NCI-H146 treated with DMSO at 0.1 percent for 48 hours (cell line): Measurements from ENCODE around the gene PRKG1.

Experiments used
- DNase-seq: peaks from one replicate; lab custom pipeline; 2025; ENCODE audit not compliant: unreplicated experiment; lab: John Stamatoyannopoulos, UW

The PRKG1 gene

DNA sequence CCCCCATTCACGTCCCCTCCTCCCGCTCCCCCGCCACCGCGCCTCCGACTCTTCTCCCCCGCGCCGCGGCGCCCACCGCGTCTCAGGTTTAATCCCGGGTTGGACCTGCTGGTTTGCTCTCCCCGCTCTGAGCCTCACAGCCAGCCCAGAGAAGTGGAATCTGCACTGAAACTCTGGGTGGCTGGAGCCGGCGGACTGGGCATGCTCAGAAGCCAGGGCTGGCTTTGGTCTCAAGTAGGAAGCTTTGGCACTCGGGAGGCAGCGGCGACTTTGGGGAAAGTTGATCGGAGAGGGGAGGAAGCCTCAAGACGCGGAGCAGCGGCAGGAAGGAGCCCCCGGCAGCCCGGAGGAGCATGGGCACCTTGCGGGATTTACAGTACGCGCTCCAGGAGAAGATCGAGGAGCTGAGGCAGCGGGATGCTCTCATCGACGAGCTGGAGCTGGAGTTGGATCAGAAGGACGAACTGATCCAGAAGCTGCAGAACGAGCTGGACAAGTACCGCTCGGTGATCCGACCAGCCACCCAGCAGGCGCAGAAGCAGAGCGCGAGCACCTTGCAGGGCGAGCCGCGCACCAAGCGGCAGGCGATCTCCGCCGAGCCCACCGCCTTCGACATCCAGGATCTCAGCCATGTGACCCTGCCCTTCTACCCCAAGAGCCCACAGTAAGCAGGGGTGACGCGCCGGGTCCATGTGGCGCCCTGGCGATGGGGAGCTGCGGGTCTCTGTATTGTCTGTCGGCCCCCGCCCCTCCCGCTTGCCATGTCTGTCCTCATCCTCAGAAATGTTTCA is at the start of gene PRKG1:
TSS of gene PRKG1 (plus strand) at position 250 of the 791 bp plus-strand sequence.
- DNase-seq, result no peak

DNA sequence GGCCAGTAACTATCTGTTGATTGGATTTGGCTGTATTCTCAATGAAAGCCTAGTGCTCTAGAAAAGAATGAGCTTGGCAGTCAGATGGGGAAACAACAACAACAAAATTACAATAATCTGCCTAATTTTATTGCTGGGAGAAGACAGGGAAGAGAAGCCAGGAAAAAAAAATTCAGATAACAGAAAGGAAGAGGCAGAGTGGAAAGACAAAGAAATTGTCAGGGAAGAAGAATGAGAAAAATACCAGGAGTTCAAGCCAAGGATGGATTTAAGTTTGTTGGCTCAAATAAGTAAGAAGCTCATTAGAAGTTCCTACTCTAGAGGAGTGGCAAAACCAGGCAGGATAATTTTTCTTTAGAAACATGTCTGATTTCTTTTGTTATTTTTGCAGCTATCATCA is 45.9 kb upstream of the PRKG1 start:
- DNase-seq, result no peak

DNA sequence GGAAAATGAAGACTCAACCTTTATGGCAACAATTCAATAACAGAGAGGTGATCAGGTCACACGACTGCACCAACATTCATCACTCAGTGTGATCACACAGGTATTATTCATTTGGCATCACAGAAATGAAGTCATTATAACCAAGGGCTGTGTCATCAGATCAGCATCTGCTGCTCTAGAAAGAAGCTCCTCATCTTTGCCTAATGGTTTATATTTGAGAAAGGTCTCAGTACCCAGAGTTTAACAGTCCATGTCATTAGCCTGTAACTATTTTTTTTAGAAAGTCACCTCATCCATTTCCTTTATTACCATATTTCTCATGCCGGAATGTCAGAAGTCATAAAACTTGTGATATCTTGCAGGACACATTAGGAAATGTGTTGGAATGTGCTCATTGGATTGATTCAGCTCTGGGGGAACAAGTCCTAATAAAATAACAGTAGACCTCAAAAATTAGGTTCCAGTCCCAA is 45.1 kb upstream of the PRKG1 start:
- no peak for DNase-seq

DNA sequence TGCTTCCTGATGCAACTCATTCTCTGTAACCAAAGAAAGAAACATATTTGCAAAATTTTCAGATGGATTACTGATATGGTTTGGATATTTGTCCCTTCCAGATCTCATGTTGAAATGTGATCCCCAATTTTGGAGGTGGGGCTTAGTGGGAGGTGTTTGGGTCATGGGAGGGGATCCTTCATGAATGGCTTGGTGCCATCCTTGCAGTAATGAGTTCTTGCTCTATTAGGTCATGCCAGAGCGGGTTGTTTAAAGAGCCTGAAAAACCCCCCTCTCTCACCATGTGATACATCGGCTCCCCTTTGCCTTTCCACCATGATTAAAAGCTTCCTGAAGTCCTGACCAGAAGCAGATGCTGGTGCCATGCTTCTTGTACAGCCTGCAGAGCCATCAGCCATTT is 43.8 kb upstream of the PRKG1 start:
- DNase-seq, result no peak

DNA sequence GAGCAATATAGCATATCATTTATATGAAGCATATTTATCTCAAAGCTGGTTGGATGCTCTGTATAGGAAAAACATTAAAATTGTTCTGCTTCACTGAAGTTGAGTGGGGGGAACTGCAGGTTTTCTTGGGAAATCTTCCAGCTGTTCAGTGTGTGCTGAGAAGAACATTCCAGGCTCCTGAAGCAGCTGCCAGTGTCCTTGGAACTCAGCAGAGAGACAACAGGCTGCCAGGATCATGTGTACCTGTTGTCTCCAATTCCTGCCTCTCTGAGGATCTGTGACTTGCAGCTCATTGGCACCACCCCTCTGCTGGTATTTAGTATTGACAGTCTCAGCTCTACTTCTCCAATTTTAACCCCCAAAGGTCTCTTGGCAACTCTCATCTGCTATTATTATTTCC is 42.3 kb upstream of the PRKG1 start:
- DNase-seq, result no peak

DNA sequence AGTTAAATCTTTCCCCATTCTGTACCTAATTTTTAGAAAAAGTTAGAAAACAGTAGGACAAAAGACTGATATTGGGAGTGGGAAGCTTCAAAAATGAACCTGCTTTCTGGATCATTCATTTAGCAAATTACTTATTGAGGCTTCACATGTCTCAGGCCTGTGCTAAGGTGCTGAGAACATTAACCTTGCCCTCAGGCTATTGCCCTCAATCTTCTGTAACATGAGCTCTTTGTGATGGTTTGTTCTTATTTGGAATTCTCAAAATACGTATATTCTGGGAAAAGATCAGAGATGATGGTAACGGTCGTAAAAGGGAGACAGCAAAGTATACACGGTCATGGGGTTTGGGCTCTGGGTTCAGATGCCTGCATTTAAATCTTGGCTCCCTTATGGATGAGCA is 39.5 kb upstream of the PRKG1 start:
- no peak for DNase-seq

DNA sequence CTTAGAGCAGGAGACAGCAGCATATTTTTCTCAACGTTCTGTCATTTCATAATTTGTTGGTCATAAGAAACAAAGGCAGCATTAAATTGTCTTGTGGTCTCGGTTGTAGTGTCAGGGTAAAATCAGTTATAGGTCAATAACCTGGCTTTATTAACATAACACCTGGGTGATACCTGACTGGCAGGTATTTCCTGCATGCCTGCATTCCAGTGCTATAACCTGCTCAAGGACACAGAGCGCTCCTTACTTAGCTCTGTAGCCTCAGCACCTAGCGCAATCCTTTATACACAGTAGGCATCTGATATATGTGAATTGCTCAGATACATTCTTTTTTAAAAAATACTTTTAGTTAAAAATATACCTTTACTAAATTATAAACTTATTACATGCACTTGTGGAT is 38.9 kb upstream of the PRKG1 start:
- DNase-seq, result no peak

DNA sequence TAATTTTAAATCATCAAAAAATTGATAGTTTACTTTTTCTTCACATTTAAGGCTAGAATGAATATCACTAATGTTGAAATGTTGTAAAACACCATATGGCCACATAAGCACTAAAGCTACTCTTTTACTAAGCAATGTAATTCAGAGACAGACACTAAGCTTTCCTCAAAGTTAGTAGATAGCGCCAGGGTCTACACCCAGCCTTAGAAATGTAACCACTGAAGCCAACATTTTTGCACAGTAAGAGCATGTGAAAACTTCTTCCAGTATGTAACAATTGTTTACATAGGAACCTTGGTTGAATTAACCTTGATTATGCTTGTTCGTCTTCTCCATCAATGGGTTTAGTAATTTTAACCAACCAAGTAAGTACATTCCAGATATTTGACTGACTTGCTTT is 28.4 kb upstream of the PRKG1 start:
- DNase-seq, result no peak

DNA sequence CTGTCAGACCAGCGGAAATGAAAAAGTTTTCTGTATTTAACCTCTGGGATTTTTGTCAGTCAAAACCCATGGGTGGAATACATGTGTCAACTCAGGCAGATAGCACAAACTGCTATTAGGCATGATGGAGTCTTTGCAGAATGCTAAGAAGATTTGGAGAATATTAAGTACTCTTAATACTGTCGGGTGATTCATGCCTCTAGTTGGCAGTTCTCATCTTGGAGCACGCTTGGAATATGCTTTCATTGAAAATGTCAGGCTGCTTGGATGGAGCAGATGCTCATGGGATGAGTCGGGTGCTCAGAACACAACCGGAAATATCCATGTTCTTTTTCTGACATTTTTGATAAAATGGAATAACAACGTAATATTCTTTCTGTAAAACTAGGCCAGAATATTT is 27.6 kb upstream of the PRKG1 start:
- no peak for DNase-seq

DNA sequence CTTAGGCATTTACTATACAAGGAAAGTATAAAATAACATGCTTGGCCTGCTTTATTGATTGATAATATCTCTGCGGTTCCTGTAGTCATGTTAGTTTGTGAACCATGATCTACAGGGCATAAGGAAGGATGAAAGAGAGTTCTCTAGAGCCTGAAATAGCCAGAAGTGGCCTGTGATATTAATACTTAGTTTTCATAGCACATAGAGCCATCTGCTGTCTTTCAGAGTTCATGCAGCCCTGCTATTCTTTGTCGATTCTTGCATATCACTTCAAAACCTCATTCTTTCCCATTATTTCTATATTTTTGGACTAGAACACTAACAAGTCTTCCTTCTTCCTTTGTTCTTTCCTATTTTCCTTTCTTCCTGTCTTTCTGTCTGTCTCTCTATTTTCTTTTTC is 26.4 kb upstream of the PRKG1 start:
- no peak for DNase-seq

DNA sequence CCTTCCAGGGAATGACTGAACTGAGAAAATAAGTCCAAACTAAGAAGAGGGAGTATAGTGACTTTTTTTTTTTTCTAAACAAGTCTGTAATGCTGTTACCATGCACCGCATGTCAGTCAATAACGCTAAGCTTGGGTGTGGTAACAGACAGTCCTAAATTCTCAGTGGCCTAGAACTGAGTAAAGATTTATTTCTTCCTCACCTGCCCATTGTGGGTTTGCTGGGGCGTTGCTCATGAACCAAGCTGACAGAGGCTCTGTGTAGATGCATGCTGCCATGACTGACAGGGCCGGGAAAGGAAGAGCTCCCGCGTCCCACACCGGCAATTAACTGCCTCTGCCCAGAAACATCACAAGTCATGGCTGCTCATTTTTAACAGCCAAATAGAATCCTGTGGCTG is 25.5 kb upstream of the PRKG1 start:
- no peak for DNase-seq

DNA sequence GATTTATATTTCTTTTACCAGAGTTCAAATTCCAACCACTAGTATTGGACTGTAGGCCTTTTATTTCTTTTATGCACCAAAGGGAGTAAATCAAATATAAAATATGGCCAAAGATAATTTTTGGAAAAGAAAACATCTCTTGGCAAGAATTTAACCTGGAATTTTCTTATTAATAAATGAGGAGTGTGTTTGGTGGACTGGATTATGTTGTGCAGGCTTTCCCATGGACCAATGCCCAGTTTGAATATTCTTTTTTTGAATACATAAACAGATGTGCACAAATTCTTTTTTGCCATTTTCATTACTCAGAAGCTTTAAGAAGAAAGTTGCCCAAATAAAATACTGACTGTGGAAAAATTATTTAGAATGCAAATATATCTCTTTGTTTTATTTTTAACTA is 22.1 kb upstream of the PRKG1 start:
- no peak for DNase-seq

DNA sequence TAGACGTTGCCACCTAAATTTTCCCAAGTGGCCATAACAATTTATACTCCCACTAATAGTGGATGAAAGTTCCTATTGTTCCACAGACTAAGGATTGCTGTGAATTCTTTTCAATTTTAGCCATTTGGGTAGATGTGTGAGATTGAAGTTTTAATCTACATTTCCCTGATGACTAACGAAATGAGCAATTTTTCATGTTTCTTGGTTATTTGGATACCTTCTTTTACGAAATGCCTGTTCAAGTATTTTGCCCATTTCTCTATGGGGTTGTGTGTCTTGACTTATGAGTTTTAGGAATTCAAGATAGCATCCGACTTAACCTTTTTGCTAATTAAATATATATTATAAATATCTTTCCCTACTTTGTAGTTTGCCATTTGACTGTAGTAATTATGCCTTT is 16.4 kb upstream of the PRKG1 start:
- DNase-seq, result no peak

DNA sequence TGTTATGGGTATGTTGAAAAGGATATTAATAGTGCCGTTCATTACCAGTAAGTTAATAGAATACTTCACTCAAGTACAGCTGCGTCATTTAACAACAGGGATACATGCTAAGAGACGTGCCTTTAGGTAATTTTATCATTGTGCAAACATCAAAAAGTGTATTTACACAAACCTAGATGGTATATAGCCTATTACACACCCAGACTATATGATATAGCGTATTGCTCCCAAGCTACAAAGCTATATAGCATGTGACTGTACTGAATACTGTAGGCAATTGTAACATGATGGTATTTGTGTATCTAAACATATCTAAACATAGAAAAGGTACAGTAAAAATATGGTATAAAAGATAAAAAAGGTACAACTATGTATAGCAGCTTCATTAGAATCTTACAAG is 11.1 kb upstream of the PRKG1 start:
- no peak for DNase-seq

DNA sequence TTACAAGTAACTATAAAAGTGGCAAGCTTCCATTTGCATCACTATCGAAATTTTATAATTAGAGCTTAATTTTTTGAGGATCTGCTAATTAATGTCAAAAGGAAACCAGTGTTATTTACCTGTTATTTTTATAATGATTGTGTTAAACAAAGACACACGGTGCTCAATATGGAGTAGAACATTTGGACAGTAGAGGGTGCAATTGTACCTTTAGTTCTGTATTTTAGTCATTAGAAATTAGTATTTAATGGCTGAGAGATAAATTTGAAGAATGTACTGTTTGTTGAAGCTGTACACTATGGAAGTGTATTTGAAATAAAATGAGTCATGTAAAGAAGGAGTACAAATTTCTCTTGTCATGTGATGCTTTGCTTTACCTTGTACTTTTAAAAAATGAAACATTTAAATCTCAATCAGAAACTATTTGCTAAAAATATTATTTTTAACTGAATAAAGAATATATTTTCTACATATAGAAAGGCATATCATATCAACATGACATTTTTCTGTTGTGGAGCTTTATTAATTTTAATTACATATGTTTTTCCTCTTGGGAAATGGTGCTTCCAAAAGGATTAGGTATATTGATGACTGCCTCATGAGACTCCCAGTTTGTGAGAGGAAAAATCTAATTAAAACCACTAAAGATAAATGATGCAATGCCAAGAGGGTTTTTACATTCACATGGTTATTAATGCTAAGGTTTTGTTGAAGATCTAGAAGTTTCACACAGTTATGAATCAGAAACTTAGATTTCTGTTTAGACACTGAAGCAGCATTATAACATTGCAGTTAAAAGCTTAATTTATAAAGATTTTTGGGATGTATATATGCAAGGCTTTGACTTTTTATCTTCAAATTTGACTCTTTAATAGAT is 10.4 kb upstream of the PRKG1 start:
- DNase-seq, result no peak

DNA sequence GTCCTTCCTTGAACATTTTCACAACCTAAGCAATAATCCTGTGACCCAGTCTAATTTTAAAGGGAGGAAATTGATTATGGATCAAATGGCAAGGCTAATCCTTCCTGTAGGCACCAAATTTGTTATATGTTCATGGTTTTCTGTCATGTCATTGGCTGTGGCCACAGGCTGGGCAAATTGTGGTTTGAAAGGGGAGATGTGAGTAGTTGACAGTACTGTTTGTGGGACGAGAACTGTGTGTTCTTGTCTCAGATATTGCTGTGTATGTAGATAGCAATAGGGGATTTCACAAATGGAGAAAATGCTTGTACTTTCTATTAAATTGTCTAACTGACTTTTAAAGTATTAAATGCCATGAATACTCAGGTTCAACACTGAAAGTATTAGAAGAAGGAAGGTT is 8.1 kb upstream of the PRKG1 start:
- no peak for DNase-seq

DNA sequence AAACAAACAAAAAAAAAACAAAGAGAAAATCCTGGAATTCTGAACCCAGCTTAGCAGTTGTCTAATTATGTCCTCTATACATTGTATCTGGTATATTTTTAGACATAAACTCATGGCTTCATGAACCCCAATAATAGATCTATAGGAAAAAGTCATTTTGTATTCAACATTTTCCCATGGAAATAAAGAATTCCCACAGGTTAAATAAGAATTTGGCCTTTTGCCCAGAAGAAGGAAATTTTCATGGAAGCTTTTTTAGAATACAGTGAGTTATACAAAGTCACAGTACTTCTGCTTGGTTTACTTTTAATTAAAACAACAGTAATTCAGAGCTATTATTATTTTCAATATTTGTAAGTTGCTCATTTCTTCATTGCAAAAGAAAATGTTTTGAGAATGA is 2.1 kb upstream of the PRKG1 start:
- no peak for DNase-seq

DNA sequence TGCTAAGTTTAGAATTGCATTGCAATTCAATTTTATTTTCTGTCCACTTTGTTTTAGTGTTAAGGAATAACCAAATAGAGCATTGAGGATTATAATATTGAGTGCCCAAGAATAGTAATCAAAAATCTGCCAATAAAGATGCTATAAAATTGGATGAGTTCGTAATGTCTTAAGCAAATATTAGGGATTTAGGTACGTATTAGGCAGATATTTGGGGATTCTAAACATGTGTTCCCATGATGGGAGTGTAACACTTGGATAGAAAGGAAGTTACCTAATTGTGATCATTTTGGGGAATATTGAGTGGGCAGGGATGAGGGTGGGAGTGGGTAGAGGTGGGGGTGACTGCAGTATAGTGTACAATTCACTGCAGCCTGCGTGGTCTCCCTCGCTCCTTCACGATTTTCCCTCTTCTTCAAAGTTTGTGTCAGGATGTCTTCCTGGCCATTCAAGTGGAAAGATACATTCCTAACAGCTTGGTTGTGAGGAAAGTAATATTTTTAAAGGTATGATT is 1.3 kb upstream of the PRKG1 start:
- DNase-seq, result no peak

DNA sequence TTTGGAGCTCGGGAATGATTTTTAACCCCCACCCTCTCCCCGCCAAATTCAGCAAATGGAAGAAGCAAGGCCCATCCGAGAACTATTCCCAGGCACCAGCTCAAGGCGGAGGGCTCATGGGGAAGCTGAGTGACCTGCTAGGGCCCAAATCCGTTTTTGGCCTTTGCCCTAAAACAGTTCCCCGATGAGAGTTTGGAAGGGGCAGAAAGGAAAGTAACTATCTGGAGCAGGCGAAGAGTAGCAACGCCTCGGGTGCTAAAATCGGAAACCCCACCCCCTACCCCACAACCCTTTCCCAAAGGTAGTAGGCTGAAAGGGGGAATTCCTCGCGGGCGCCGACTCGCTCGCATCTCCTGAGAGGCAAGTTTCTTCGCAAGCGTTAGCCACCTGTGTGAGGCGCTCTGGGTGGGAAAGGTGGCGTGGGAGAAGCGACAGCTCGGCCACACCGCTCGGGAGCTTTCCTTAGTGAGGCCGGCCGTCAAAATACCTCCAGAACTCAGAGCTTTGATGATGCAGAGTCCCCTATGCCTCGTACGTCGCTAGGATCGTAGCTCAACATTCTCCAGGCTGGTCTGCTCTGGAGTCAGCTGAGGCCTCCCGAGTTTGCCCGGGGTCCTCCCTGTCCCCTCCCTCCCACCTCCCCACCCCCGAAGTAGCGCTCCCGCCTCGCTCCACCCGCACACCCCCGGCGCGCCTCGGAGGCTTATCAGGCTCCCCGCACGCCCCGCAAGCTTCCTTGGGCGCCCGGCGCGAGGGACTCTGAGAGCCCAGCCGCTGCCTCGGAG is 642 bp upstream of the PRKG1 start:
- DNase-seq, result no peak

DNA sequence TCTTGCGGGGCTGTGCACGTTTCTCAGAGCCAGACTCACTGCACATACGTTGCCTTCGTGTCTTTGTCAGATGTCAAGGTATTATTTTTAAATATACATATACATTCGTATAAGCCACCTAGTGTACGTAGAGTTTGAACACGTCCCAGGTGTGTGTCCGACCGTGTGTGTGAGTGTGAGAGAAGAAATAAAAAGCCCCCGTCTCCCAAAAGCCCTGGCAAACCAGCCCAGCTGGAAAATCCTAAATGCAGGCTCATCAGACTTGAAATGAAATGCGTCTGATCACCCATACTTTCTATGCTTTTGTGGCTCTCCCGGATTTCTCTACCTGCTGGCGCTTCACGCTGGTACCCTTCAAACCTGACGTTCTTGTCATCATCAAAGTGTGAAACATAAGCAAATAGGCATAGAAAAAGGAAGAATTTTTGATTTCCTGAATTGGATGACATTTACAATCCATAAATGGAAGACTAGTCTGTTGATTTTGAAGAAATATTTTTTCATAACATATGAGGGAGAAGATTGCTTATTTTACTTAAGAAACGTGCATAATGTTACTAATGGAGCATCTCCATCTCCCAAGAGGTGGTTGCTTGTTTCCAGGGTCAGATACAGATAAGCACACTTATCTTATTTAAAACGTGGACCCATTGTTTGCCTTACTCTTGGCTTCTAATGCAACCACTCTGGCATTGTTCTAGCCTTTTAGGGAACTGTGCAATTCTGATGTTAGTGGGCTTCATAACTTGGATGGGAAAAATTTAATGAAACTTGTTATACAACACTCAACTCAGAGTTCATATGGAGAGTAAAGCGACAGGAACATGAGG is 971 bp downstream of the PRKG1 start:
- DNase-seq, result no peak

DNA sequence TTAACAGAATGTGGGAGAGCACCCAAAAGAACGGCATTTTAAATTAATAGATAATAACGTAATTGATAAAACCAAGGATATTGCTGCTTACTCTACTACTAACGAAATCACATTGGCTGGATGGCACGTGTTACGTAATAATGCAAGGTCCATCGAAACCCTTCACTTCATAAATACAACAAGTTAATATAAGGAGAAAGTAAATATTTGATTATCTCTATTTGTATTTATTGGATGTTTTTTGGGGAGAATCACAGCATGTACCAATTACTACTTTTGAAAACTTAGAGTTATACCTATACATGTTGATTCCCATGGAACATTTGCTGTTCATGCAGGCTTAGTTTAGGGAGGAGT is 1.6 kb downstream of the PRKG1 start:
- no peak for DNase-seq
